Peyer's patch (tissue), 4 donors: ENCODE results near the gene LAMA1. TPM values are rescaled to one million over a fixed set of nuclear protein-coding genes. Genes with fewer than 3 reads are reported as not detected.

Experiments used
- DNase-seq, 3 donors: peaks; one replicate each; pipeline ENCODE4 v3.0.0-alpha.2; 2017 to 2019
- H3K27ac ChIP-seq, 4 donors: fragments of 200-600 bp; sonication (generic); one replicate each; pipeline ENCODE4 v1.5.1; 2016 to 2019
- H3K27me3 ChIP-seq, 2 donors: fragments of 200-600 bp; sonication (generic); one replicate each; pipeline ENCODE4 v1.5.1; 2019
- H3K36me3 ChIP-seq, 3 donors: fragments of 200-600 bp; sonication (generic); one replicate each; pipeline ENCODE4 v1.5.1; 2016 to 2019
- H3K4me1 ChIP-seq, 4 donors: fragments of 200-600 bp; sonication (generic); one replicate each; pipeline ENCODE4 v1.5.1; 2016 to 2019
- H3K4me3 ChIP-seq, 4 donors: fragments of 200-600 bp; sonication (generic); 1 replicate in 3 of 4; 2 replicates in 1 of 4; pipeline ENCODE4 v1.5.1; 2016 to 2019; ENCODE audit warnings: mild to moderate bottlenecking in 1 of 4
- H3K9me3 ChIP-seq, 4 donors: fragments of 200-600 bp; sonication (generic); one replicate each; pipeline ENCODE4 v1.5.1; 2016 to 2019; ENCODE audit warnings: mild to moderate bottlenecking in 1 of 4
- CTCF ChIP-seq, 6 experiments: fragments of 450-650 bp in 4 of 6; fragments of 200-600 bp in 2 of 6; sonication (generic) in 1 of 6; IDR thresholded peaks; one replicate each; pipeline ENCODE4 v1.5.1; 2017 to 2019; ENCODE audit warnings: antibody characterized with exemption in 6 of 6, mild to moderate bottlenecking in 3 of 6, moderate library complexity in 1 of 6
- POLR2A ChIP-seq, 2 donors: fragments of 450-650 bp; IDR thresholded peaks; one replicate each; pipeline ENCODE4 v1.5.1; 2017; ENCODE audit warnings: antibody characterized with exemption in 2 of 2, mild to moderate bottlenecking in 2 of 2, moderate library complexity in 2 of 2
- total RNA-seq, 4 donors: library from RNA; depleted of rRNA; stranded (reverse); fragments of >200 nt; gene quantifications; one replicate each; pipeline ENCODE4 v1.1.0, GENCODE V29; 2016

LAMA1 gene
- total RNA-seq, 4 donors from 2014 or later: 1.8 to 3.5 (median 2.2) TPM; not detected in 1

GRCh38 chr18:7084080-7085065 is 33.2 kb downstream of the LAMA1 start:
- H3K4me1 ChIP-seq: no peaks in the 10 kb centered on the region
- no peaks in the 10 kb centered on the region for H3K27me3 ChIP-seq
- no peak for DNase-seq
- no peaks in the 10 kb centered on the region for H3K9me3 ChIP-seq
- H3K4me3 ChIP-seq: no peak overlapping the region
- H3K36me3 ChIP-seq: no peaks in the 10 kb centered on the region
- peak overlapping the region in 1 of 4 donors; percentile 35 for H3K27ac ChIP-seq
- TF ChIP-seq CTCF (IDR thresholded peaks at IDR 0.05) (no peak), POLR2A (IDR thresholded peaks at IDR 0.05) (no peak)

GRCh38 chr18:7082671-7083070 is 34.9 kb downstream of the LAMA1 start:
- DNase-seq: no peak
- H3K27me3 ChIP-seq: no peaks in the 10 kb centered on the region
- no peak overlapping the region for H3K27ac ChIP-seq
- TF ChIP-seq CTCF (IDR thresholded peaks at IDR 0.05) (no peak), POLR2A (IDR thresholded peaks at IDR 0.05) (no peak)
- H3K9me3 ChIP-seq: no peaks in the 10 kb centered on the region
- H3K4me1 ChIP-seq: no peaks in the 10 kb centered on the region
- no peaks in the 10 kb centered on the region for H3K36me3 ChIP-seq
- no peak overlapping the region for H3K4me3 ChIP-seq

GRCh38 chr18:7079231-7079630 is 38.4 kb downstream of the LAMA1 start:
- Histone ChIP-seq H3K27ac (no peak overlapping the region), H3K9me3 (no peaks in the 10 kb centered on the region), H3K4me3 (no peak overlapping the region), H3K36me3 (no peaks in the 10 kb centered on the region), H3K4me1 (no peaks in the 10 kb centered on the region), H3K27me3 (no peaks in the 10 kb centered on the region)
- DNase-seq: no peak
- TF ChIP-seq POLR2A (IDR thresholded peaks at IDR 0.05) (no peak), CTCF (IDR thresholded peaks at IDR 0.05) (no peak)

GRCh38 chr18:7072593-7072992 is 45.0 kb downstream of the LAMA1 start:
- no peak for DNase-seq
- Histone ChIP-seq H3K27me3 (no peaks in the 10 kb centered on the region), H3K4me3 (no peak overlapping the region), H3K9me3 (no peaks in the 10 kb centered on the region), H3K27ac (no peak overlapping the region), H3K36me3 (no peaks in the 10 kb centered on the region), H3K4me1 (no peaks in the 10 kb centered on the region)
- no peak for TF ChIP-seq POLR2A (IDR thresholded peaks at IDR 0.05)
- TF ChIP-seq CTCF (IDR thresholded peaks at IDR 0.05): no peak

GRCh38 chr18:7071600-7071999 is 46.0 kb downstream of the LAMA1 start:
- TF ChIP-seq POLR2A (IDR thresholded peaks at IDR 0.05) (no peak), CTCF (IDR thresholded peaks at IDR 0.05) (no peak)
- Histone ChIP-seq H3K27me3 (no peaks in the 10 kb centered on the region), H3K9me3 (no peaks in the 10 kb centered on the region), H3K4me3 (no peak overlapping the region), H3K27ac (no peak overlapping the region), H3K4me1 (no peaks in the 10 kb centered on the region), H3K36me3 (no peaks in the 10 kb centered on the region)
- DNase-seq: no peak
